NCI-H510A (cell line): ENCODE results near the gene GNAZ.

Source experiments
- DNase-seq: peaks from one replicate; lab custom pipeline; 2025; lab: John Stamatoyannopoulos, UW

GNAZ gene

DNA sequence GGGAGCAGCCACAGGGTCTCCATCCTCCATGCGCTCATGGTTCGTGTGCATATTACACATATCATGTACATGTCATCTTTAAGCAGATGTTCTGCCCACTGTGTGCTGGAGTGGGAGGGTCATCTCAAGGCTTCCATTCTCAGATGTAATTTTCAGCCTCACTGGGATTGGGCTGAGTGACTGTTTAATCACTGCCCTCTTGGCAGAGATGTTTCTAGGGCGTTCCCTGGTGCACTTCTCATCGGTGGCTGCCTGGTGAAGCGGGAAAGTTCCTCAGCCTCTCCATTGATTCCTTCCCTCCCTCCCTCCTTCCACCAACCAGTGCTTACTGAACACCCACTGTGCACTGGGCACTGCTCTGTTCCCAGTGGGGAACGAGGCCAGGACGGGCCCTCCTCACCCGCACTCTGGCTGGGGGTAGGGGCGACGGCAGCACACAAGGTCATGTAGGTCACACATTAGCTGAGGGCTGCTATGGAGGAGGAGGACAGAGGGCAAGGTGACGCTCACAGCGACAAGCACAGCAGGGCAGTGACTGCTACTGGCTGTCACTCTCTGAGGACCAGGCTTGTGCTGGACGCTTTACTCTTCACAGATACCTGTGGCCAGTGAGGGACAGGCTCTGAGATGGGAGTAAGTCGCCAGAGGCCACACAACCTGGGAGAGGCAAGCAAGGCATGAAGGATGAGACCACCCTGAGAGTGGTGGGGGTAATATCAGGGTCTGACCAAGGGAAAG is 22.9 kb downstream of the GNAZ start:
- DNase-seq, result no peak

DNA sequence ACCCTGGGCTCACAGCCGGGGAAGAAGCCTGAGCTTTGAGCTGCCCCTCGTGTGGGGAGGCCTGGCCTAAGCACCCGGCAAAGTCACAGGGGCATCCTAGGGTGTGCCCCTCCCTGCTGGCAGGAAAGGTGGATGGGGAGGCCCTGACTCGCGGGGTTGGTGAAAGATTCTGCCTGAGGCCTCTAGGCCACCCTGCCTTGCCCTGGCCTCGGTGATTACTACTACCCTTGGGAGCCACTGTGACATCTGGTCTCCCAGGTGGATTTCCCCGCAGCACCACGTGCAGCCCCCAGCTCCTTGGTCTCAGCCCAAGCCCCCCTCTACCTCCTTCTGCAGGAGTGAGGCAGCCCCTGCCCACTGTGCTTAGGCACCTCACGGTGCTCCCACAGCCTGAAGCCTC is 23.9 kb downstream of the GNAZ start:
- no peak for DNase-seq

DNA sequence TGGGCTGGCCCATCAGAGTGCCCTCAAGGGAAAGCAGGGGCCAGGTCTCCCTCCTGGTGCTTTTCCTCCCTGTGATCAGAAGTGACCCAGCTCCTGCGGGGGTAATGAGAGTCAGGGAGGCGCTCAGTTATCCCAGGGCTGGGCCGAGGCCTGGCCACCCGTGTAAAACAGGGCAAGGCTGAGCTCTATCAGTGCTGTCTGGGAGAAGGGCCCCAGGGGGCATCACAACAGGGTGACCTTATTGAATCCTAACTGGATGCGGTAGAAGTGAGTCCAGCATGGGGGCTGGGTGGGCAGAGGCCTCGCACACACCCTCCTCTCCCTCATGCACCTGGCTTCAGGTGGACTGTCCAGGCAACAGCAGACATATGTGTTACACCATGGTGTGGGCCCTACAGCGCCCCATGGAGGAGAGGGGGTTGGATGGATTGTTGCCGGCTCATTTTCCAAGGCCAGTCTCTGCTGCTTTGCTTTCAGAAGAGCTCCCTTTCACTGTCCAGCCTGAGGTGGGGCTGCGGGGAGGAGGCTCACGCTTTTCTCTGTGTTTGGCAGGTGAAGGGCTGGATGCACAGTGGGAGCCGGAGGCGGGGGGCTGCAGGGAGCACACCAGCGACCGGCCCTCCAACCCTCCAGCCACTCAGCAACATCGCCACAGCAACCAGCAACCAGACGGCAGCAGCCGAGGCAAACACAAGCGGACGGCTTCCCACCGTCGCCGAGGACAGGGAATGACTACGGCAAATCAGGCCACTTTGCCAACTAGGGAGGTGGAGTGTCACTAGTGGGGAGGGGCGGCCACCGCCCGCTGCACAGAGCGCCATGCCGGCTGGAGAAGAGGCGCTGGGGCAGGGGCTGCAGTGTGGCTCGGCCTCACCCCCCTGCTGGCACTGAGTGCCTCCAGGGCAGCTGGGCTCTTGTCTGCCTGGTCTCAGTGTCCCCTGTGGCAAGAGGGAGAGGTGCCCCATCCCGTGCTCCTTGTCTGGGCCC is 24.7 kb downstream of the GNAZ start:
- DNase-seq, result no peak

DNA sequence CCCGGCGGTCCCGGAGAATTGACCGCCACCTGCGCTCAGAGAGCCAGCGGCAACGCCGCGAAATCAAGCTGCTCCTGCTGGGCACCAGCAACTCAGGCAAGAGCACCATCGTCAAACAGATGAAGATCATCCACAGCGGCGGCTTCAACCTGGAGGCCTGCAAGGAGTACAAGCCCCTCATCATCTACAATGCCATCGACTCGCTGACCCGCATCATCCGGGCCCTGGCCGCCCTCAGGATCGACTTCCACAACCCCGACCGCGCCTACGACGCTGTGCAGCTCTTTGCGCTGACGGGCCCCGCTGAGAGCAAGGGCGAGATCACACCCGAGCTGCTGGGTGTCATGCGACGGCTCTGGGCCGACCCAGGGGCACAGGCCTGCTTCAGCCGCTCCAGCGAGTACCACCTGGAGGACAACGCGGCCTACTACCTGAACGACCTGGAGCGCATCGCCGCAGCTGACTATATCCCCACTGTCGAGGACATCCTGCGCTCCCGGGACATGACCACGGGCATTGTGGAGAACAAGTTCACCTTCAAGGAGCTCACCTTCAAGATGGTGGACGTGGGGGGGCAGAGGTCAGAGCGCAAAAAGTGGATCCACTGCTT is 25.5 kb downstream of the GNAZ start:
- no peak for DNase-seq

DNA sequence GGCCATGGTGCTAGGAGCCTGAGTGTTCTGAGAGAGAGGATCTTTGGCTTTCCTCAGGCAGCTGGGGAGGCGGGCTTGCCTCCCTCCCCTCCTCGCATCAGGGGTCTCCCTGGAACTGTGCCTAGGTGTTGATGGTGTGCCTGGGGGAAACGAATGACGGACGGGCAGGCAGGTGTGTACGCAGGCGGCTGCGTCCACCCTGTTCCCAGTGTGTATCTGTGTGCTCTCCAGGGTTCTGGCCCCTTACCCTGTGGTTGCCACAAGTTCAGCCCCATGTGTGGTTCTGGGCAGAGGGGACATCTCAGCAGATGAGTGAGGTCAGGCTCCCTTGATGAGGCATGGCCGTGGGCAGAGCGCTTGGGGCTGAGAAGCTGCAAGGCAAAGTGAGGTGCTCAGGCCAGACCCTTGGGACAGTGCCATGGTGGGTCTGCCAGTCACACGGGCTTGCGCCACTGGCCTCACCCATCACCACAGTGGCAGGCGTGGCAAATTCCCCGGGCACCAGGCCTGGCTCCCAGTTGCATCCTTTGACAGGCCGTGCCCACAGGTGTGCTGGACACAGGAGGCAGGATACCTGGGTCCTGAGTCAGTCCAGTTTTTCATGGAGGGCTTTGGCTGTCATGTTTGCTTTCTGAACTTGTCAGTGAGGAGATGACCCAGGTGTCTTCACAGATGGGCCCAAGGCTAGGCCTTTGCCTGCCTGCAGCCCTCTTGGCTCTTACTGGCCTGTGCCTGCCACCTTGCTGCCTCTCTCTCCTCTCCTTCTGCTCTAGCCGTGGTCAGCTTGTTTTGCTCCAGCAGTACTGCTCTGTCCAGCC is 27.3 kb downstream of the GNAZ start:
- DNase-seq, result no peak

DNA sequence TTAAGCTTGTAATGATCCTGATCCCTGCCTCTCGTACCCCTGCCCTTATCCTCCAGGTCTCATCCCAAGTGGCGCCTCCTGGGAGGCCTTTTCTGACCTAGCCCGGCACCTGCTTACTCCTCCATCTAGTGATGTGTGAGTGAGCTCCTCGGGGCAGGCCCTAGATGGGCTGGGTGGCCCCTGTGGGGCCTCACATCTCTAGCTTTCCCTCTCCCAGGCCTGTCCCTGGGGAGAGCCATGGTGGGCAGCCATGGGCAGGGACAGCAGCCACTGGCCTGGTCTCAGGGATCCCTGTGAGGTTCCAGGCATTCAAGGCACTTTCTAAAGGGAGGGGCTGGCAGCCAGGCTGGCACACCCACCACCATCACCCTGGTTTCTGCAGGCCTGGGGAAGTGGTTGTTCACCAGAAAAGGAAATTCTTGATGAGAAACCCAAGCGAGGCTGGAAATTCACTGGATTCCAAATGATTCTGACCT is 27.9 kb downstream of the GNAZ start:
- DNase-seq, result no peak

DNA sequence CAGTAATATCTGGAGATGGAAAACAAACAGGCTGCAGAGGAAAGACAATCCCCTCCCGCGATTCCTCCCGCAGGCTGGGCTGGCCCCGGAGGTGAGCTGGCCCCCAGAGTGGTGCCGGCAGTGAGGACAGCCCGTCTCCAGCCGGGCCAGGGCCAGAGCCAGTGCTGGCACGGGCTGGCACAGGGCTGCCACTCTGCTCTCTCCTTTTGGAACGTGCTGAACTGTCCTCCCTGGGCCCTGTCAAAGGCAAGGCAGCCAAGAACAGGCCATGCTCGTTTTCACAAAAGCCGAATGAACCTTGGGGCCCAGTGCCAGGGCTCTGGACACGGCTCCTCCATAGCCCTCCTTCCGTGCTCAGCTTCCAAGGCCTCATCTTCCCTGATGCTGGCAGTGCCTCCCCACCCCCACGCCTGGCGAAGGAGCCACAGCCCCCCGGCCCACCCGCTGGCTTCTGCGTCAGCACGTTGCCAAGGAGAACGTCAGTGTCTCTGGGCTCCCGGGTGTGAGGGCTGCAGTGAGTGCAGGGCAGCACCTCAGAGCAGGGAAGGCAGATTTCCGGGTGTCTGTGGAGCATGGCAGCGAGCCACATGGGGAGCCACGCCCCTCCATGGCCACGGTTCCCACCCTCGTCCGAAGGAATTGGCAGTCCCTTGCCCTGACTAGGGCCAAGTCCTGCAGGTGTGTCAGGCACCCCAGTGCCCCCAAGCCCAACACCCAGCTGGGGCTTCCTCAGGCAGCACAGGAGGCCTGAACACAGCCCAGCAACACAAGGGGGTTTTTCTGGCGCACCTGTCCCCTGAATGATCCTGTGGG is 28.6 kb downstream of the GNAZ start:
- DNase-seq, result no peak

DNA sequence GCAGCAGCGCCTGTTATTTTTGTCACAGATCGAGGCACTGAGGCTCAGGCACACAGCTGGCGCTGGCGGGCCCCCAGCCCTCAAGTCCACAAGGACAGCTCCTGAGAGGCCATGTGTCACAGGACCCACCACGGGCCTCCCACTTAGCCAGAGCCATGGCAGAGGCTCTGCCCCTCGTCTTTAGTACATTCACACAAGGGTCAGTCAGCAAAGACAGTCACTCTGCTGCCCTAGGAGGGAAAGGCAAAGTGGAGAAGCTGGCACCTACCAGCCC is 29.1 kb downstream of the GNAZ start:
- DNase-seq, result no peak

DNA sequence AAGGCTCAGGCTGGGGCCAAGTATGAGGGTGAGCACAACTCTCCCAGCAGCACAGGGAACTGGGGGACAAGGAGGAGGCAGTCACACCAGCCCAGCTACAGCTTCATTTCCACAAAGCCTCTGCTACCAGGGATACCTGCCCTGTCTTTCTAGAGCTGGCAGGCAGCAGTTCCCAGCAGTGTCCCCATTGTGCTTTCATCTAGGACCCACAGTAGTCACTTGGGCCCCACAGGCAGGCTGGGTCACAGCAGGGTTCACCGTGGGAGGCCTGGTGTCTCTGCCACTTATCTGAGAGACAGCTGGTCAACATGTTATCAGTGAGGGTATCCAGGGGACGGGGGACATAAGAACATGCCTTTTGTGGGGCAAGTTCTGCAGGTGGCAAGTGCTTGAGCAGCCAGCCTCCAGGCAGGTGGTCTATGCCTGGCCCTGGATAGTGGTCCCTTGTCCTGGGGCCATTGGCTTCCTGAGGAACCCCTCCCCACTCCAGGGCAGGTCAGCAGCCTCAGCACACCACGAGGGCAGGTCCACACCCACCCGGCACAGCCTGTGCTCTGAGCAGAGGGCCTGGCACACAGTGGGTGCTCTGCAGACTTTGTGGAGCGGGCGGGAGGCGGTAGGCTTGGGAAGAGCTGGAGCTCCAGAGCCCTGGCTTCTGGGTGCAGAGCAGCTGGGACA is 29.9 kb downstream of the GNAZ start:
- DNase-seq, result no peak

DNA sequence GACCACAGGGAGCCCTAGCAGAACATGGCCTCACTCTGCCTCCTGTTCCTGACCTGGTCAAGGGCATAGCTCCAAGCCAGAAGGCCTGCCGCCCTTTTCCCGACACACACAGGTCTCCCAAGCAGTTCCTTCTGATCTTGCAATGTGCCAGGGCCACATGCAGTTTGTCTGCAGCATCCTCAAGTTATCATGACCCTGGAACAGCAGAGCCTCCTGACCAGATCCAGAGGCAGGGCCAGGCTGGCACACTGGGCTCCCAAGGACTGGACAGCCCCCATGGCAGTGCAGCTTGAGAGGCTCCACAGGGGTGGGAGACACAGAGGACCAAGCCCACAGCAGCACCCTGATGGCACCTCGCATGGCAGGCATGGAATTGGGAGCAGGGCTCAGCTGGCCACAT is 31.2 kb downstream of the GNAZ start:
- no peak for DNase-seq

DNA sequence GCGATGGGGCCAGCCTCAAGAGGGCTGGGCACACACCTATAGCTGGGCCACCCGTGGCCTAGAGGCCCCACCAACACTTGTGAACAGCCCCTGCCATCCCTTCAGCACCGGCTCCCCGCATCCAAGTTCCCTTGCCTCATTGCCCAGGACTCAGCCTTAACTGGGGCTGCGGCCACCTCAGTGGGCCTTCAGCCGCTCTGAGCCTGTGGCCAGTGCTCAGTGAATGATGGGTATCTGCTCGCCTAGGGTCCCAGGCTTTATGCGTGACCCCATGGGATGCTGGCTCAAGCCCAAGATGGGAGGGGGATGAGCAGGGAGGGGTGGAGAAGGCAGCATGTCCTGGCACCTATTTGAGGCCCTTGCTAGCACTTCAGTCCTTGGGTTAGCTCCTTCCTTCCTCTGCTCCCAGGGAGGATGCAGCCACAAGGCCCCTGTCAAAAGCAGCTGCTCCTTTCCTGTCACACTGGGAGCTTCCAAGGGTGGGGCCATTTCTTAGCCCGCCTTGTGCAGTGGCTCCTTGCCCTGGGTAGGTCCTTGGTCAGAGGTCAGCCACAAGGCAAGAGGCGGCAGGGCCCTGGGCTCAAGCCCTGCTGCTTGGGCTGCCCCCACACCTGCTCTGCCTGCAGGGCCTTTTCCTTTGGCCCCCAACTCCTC is 31.8 kb downstream of the GNAZ start:
- DNase-seq, result no peak

DNA sequence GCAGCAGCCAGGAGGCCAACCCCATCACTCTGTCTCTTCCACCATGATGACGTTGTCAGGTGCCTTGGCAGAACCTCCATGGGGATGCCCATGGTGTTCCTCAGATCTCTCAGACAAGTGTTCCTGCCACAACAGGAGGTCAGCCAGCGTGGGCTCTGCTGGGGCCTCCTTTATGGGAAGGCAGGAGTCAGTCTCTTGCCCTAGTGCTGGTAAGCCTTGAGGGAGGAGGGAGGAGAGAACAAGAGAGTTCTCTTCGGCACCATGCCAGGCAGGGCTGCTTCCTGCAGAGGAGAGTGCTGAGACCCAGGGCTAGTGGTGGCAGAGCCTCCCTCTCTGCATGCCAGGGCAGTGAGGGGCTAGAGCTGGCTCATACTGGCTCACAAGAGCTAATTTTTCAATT is 32.5 kb downstream of the GNAZ start:
- no peak for DNase-seq

DNA sequence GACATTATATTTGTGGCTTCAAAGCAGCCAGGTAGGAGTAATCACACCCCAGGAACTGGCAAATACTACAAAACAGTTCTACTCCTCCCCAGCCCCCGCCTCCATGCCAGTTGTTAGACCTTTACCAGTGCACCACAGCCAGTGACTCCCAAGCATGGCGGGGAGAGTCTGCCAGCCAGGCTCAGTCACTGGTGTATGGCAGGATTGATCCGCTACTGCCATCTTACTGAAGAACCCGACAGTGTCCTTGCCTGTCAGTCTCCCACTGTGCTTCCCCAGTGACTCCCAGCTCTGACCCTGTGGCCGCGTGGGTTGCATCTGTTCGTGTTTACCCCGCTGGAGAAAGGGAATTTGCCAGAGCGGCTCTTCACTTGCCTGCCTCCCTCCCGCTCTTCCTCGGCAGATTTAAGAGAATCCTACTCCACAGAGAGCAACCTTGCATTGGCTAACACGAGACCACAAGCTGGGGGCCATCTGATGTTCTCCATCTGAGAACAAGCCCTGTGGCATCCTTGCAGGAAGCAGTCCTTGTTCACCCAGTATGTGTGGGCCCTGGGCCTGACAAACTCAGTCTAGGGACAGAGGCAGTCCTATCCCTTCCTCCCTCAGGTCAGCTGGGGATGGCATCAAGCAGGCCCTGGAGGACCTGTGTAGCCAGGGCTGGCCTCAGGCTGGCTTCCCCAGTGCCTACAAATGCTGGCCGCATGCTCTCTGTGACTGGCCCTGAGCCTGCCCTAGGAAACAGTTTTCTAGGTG is 33.1 kb downstream of the GNAZ start:
- DNase-seq, result no peak

DNA sequence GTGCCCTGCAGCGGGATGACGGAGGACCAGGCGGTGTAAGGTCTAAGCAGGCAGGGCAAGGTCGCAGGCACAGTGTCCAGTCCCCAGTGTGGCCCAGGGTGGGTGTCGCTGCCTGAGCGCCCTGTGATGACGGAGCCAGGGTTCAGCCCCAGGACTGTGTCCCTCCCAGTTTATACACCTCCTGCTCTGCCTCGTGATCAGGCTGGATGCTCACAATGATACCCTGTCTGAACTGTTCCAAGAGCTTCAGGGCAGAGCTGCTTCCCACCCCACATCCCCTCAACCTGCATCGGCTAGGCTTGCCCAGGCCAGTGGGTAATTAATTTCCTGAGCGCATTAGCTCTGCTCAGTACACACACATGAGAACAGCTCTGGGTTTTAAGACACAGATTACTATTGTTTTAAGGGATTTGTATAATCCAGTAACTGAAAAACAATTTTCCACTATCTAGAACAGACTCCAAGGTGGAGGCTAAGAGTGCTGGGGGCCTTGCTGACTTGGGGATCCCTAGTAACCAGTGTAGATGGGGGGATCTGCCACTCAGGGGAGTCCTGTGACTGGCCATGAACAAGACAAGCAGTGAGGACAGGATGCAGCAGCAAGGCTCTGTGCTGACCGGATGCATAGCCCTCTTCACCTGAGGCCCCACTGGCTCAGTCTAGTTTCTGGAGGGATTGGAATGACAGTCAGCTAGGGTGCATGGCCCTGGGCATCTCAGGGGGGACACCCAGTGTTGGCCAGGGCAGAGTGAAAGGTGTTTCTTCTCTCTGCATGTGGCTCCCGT is 34.1 kb downstream of the GNAZ start:
- no peak for DNase-seq

DNA sequence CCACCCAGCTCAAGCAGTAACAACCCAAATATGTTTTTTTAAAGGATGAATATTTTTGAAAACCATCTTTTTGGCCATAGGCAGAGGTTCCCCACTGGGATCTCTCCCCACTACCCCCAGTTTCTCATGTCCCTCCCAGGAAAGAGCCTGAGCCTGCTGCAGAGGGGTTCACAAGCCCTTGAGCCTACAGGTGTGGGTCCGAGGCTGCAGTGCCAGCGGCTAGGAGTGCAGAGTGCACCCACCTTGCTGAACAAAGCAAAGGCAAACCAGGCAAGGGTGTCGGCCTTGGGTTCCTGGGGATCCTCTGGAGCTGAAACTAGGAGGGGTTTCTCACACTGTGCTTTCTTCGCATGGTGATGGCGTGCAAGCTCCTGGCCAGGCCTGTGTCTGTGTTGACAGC is 35.0 kb downstream of the GNAZ start:
- DNase-seq, result no peak

DNA sequence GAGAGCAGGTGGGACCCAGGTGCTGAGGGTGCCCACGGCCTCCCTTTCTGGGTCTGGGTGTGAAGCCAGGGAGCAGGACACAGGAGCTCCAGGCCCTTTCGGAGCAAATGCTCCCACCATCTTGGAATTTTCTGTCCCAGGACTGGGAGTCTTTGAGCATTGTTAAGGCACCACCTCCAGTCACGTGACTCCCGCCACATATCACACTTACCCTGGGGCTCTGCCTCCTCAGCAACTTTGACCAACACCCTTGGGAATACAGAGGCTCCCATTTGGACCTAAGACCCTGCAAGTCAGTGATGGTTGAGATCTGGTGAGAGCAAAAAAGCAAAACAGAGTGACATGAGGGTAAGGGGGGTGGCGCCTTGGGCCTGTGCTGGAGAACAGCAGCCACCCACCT is 35.6 kb downstream of the GNAZ start:
- DNase-seq, result no peak

DNA sequence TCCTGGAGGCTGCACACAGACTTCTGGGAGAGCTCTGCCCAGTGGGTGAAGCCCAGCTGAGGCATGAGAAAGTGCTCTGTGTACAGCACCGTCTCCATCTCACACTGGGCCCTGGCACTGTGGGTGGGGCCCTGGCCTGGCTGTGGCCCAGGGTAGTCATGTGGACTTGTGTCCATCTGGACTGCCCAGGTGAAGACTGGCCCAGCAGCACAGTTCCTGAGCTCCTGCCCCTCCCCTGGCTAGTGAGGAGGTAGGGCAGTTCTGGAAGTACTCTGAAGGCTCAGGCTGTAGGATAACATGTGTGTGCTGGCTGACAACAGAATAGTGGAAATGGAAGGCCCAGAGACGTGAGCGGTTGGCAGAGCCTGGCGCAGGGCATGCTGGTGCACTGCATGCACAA is 36.0 kb downstream of the GNAZ start:
- no peak for DNase-seq

DNA sequence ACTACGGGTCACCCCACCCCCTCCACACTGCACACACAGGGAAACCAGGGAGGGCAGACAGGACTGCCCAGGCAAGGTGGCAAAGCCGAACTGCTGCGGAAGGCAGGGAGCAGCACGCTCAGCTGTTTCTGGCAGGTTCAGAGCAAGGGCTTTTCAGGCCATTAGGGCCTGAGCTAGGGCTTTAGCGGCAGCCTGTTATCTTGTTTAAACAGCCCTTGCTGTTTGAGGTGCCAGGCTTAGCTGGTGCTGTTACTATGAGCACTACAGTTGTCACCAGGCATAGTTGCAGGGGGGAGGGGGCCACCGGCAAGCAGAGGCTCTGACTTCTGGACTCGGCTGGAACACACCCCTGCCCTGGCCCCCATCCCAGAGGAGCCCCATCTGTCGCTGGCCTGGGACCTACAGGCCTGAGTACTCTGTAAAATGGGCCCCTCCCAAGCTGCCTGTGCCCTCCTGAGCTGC is 36.6 kb downstream of the GNAZ start:
- no peak for DNase-seq
